ENCODE results near the gene WNT1. TPM values are rescaled to one million over a fixed set of nuclear protein-coding genes. Genes with fewer than 3 reads are reported as not detected.

Gene WNT1
- total and polyA plus RNA-seq, 2 of the 4 experiments (the other 2 are of a cell fraction), result not detected

- no peak overlapping the region for H4K5ac ChIP-seq (ENCODE audit: low read depth, low read length)
- H3K27me3 ChIP-seq (ENCODE audit: control insufficient read depth, insufficient read depth, low read length), result peaks cover 60% of the 10 kb centered on the region
- H3K56ac ChIP-seq (ENCODE audit: extremely low read depth, insufficient read depth, low read length), result no peak overlapping the region
- no peak overlapping the region for H2BK15ac ChIP-seq (ENCODE audit: low read depth, low read length)
- ChIA-PET CTCF (no interaction called here), POLR2A (ENCODE audit: unreplicated experiment) (no interaction called here)
- no peak overlapping the region for H3K18ac ChIP-seq (ENCODE audit: low read depth, low read length)
- no peak overlapping the region for H2AK5ac ChIP-seq (ENCODE audit: low read depth, low read length)
- no peak overlapping the region for H3K14ac ChIP-seq (replicated peaks; ENCODE audit: low read depth, low read length)
- H4K20me1 ChIP-seq (ENCODE audit: insufficient read depth, low read length), result no peaks in the 10 kb centered on the region
- TF ChIP-seq CEBPB (IDR thresholded peaks at IDR 0.05; ENCODE audit: low read depth, low read length) (no peak), MXI1 (IDR thresholded peaks at IDR 0.05; ENCODE audit: borderline replicate concordance, low read depth, low read length) (no peak), SMC3 (IDR thresholded peaks at IDR 0.05; ENCODE audit: low read depth, low read length) (no peak)
- TF ChIP-seq, protein P1, sequence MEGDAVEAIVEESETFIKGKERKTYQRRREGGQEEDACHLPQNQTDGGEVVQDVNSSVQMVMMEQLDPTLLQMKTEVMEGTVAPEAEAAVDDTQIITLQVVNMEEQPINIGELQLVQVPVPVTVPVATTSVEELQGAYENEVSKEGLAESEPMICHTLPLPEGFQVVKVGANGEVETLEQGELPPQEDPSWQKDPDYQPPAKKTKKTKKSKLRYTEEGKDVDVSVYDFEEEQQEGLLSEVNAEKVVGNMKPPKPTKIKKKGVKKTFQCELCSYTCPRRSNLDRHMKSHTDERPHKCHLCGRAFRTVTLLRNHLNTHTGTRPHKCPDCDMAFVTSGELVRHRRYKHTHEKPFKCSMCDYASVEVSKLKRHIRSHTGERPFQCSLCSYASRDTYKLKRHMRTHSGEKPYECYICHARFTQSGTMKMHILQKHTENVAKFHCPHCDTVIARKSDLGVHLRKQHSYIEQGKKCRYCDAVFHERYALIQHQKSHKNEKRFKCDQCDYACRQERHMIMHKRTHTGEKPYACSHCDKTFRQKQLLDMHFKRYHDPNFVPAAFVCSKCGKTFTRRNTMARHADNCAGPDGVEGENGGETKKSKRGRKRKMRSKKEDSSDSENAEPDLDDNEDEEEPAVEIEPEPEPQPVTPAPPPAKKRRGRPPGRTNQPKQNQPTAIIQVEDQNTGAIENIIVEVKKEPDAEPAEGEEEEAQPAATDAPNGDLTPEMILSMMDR (conservative IDR thresholded peaks at IDR 0.05; ENCODE audit: low read depth, low read length), result no peak
- H3K36me3 ChIP-seq (ENCODE audit: control insufficient read depth, insufficient read depth, low read length), result no peaks in the 10 kb centered on the region
- no peak for ATAC-seq (ENCODE audit: low read depth)
- H2AFZ ChIP-seq (replicated peaks; ENCODE audit: low read length, poor library complexity), result no peak overlapping the region
- WGBS, 2 experiments (ENCODE audit: extremely low coverage in 2 of 2, insufficient read length in 1 of 2), result no CpG with 5 or more reads among the region's 8 CpGs
- H2BK20ac ChIP-seq (ENCODE audit: low read depth, low read length), result no peak overlapping the region
- intact Hi-C loops (cut with micrococcal nuclease), result no loop called here
- H3K9me3 ChIP-seq (ENCODE audit: control insufficient read depth, insufficient read depth, low read length), result no peaks in the 10 kb centered on the region
- H2BK5ac ChIP-seq (ENCODE audit: low read depth, low read length, poor library complexity, severe bottlenecking), result no peak overlapping the region
- H3K9me1 ChIP-seq (ENCODE audit: insufficient read depth, low read length), result no peaks in the 10 kb centered on the region; the same call in 1 of the 2 replicates
- H3K79me1 ChIP-seq (ENCODE audit: low read depth in 1 of 2, low read length in 2 of 2), result no peaks in the 10 kb centered on the region
- no peak overlapping the region for H3K4me3 ChIP-seq (ENCODE audit: insufficient read depth, low read depth, low read length)
- BruUV-seq (replicated peaks), result no TSS peak
- no peak overlapping the region for H3K23ac ChIP-seq (ENCODE audit: low read depth, low read length)
- no peaks in the 10 kb centered on the region for H3K4me1 ChIP-seq (ENCODE audit: control insufficient read depth, insufficient read depth, low read length)
- H2AK9ac ChIP-seq (replicated peaks; ENCODE audit: low read depth, low read length, poor library complexity), result no peak overlapping the region
- no peak for DNase-seq
- dilution Hi-C loops (cut with HindIII; ENCODE audit: low sequenced_read_pairs, unreplicated experiment), result no loop called here
- H3K4me2 ChIP-seq (ENCODE audit: low read depth, low read length), result no peak overlapping the region
- H3K27ac ChIP-seq (ENCODE audit: insufficient read depth, low read length), result no peak overlapping the region
- H4K8ac ChIP-seq (ENCODE audit: low read depth in 2 of 2, low read length in 2 of 2), result no peak overlapping the region
- in situ Hi-C loops (cut with MboI; ENCODE audit: low sequenced_read_pairs), result no loop called here
- H3K4ac ChIP-seq (ENCODE audit: low read depth, low read length), result no peak overlapping the region
- no peak overlapping the region for H4K91ac ChIP-seq (ENCODE audit: insufficient read depth, low read depth, low read length)
- H3K9ac ChIP-seq (ENCODE audit: low read depth, low read length), result no peak overlapping the region
- H2BK120ac ChIP-seq (ENCODE audit: low read depth, low read length), result no peak overlapping the region
Observed at GRCh38 chr12:48991247-48992050, 13.3 kb downstream of the WNT1 start.

Measured in IMR-90 (cell line).